A673 (cell line): ENCODE data around the gene NCK1.

Experiments
- EZH2 ChIP-seq: fragments of 200-600 bp; sonication (generic); IDR thresholded peaks from 2 replicates; pipeline ENCODE4 v1.6.1; 2017; ENCODE audit warnings: borderline replicate concordance, low read depth, mild to moderate bottlenecking, mixed read lengths, antibody characterized with exemption, low read length; ENCODE audit not compliant: poor library complexity, severe bottlenecking
- TF ChIP-seq, protein P1 (sequence below): fragments of 300-800, 200-600 bp; sonication (generic); conservative IDR thresholded peaks from 2 replicates; pipeline ENCODE4 v1.5.1; 2017; ENCODE audit warnings: low read depth, mild to moderate bottlenecking, antibody characterized with exemption, low read length, moderate library complexity, mixed read lengths

DNA sequence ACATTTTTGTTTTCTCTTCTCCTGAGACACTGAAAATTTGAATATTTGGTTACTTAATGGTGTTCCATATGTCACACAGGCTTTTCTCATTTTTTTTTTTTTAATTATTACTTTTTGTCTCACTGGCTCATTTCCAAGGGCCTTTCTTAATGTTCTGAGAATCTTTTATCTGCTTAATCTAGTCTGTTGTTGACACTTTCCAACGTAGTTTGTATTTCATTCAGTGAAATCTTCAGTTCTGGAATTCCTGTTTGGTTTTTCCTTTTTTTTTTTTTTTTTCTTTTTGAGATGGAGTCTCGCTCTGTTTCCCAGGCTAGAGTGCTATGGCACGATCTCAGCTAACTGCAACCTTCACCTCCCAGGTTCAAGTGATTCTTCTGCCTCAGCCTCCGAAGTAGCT is 42.7 kb downstream of the NCK1 start:
- TF ChIP-seq, protein P1, sequence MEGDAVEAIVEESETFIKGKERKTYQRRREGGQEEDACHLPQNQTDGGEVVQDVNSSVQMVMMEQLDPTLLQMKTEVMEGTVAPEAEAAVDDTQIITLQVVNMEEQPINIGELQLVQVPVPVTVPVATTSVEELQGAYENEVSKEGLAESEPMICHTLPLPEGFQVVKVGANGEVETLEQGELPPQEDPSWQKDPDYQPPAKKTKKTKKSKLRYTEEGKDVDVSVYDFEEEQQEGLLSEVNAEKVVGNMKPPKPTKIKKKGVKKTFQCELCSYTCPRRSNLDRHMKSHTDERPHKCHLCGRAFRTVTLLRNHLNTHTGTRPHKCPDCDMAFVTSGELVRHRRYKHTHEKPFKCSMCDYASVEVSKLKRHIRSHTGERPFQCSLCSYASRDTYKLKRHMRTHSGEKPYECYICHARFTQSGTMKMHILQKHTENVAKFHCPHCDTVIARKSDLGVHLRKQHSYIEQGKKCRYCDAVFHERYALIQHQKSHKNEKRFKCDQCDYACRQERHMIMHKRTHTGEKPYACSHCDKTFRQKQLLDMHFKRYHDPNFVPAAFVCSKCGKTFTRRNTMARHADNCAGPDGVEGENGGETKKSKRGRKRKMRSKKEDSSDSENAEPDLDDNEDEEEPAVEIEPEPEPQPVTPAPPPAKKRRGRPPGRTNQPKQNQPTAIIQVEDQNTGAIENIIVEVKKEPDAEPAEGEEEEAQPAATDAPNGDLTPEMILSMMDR: no peak
- TF ChIP-seq EZH2: no peak
